WTC11 (cell line): ENCODE results near the gene RNASEH1. TPM values are rescaled to one million over a fixed set of nuclear protein-coding genes. Genes with fewer than 3 reads are reported as not detected.
"Not testable (repeated sequence)": the region's sequence is repeated elsewhere in the genome, so short reads cannot be mapped to it uniquely, and the experiment has no call there.

Experiments
- ATAC-seq: fragments of 200-7000 bp; cut with Tn5 transposase; 2 replicates; pipeline ENCODE4 v1.10.0; 2021; ENCODE audit warnings: mild to moderate bottlenecking, moderate library complexity
- CTCF ChIA-PET: fragments of 300-600 bp; sonication (Branson Sonifier 250); formaldehyde crosslinking; loops from one replicate; lab custom pipeline; 2021; ENCODE audit warnings: antibody characterized with exemption; lab: Charles Lee
- POLR2A ChIA-PET: fragments of 350-600 bp; sonication (Branson Sonifier 250); formaldehyde crosslinking; loops from one replicate; lab custom pipeline; 2021; ENCODE audit warnings: antibody characterized with exemption; lab: Charles Lee
- DNase-seq: peaks from one replicate; pipeline ENCODE4 v3.0.0; 2021; ENCODE audit warnings: low spot score
- H3K27ac Mint-ChIP-seq: 2 replicates; pipeline ENCODE4 v1.8.0; 2021; ENCODE audit warnings: mixed read lengths
- H3K27me3 Mint-ChIP-seq: 2 replicates; pipeline ENCODE4 v1.8.0; 2021; ENCODE audit warnings: low read depth, mild to moderate bottlenecking, moderate library complexity, mixed read lengths
- H3K36me3 Mint-ChIP-seq: 2 replicates; pipeline ENCODE4 v1.8.0; 2021; ENCODE audit warnings: mixed read lengths
- H3K4me1 Mint-ChIP-seq: 2 replicates; pipeline ENCODE4 v1.8.0; 2022; ENCODE audit warnings: mixed read lengths
- H3K4me3 Mint-ChIP-seq: 2 replicates; pipeline ENCODE4 v1.8.0; 2021; ENCODE audit warnings: mild to moderate bottlenecking, moderate library complexity, mixed read lengths
- H3K9me3 Mint-ChIP-seq: 2 replicates; pipeline ENCODE4 v1.8.0; 2021; ENCODE audit warnings: mixed read lengths
- ELF4 ChIP-seq: sonication (generic); formaldehyde crosslinking; IDR thresholded peaks from 2 replicates; pipeline ENCODE4 v1.8.1; 2022; ENCODE audit warnings: low read depth, mild to moderate bottlenecking, moderate library complexity, missing genetic modification reagents
- FOXK1 ChIP-seq: sonication (generic); formaldehyde crosslinking; IDR thresholded peaks from 2 replicates; pipeline ENCODE4 v1.8.0; 2022; ENCODE audit warnings: mild to moderate bottlenecking, moderate library complexity, missing genetic modification reagents
- HMGA2 ChIP-seq: fragments of 250-450 bp; sonication (Bioruptor Pico); IDR thresholded peaks from 2 replicates; pipeline ENCODE4 v1.4.0; 2021; ENCODE audit warnings: mild to moderate bottlenecking, moderate library complexity
- MYBL2 ChIP-seq: sonication (generic); formaldehyde crosslinking; IDR thresholded peaks from 2 replicates; pipeline ENCODE4 v1.8.1; 2023; ENCODE audit warnings: mild to moderate bottlenecking, moderate library complexity, missing genetic modification reagents
- NR2C2 ChIP-seq: sonication (generic); formaldehyde crosslinking; IDR thresholded peaks from 2 replicates; pipeline ENCODE4 v1.8.0; 2022; ENCODE audit warnings: mild to moderate bottlenecking, missing genetic modification reagents
- PRRX2 ChIP-seq: fragments of 250-450 bp; sonication (Bioruptor Pico); IDR thresholded peaks from 2 replicates; pipeline ENCODE4 v1.8.0; 2021; ENCODE audit warnings: mild to moderate bottlenecking
- SMAD3 ChIP-seq: sonication (generic); formaldehyde crosslinking; IDR thresholded peaks from 2 replicates; pipeline ENCODE4 v1.8.0; 2022; ENCODE audit warnings: missing genetic modification reagents, mild to moderate bottlenecking, borderline replicate concordance
- SMAD4 ChIP-seq: sonication (generic); formaldehyde crosslinking; IDR thresholded peaks from 2 replicates; pipeline ENCODE4 v1.8.0; 2022; ENCODE audit warnings: mild to moderate bottlenecking, missing genetic modification reagents
- SOX15 ChIP-seq: fragments of 250-450 bp; sonication (Bioruptor Pico); IDR thresholded peaks from 2 replicates; pipeline ENCODE4 v1.9.0; 2021; ENCODE audit warnings: mild to moderate bottlenecking
- TP53 ChIP-seq: sonication (generic); formaldehyde crosslinking; IDR thresholded peaks from 2 replicates; pipeline ENCODE4 v1.8.1; 2023; ENCODE audit warnings: mild to moderate bottlenecking, missing genetic modification reagents
- ZBTB21 ChIP-seq: sonication (generic); formaldehyde crosslinking; IDR thresholded peaks from 2 replicates; pipeline ENCODE4 v1.8.1; 2023; ENCODE audit warnings: mild to moderate bottlenecking, missing genetic modification reagents, borderline replicate concordance
- ZNF232 ChIP-seq: sonication (generic); formaldehyde crosslinking; IDR thresholded peaks from 2 replicates; pipeline ENCODE4 v1.8.0; 2022; ENCODE audit warnings: mild to moderate bottlenecking, missing genetic modification reagents
- total RNA-seq: library from RNA; stranded (reverse); gene quantifications from 3 replicates; pipeline ENCODE4 v1.2.3, GENCODE V29; 2021
- TF ChIP-seq, protein P1 (sequence below): fragments of 250-450 bp; sonication (Bioruptor Pico); conservative IDR thresholded peaks from 2 replicates; pipeline ENCODE4 v1.9.0; 2021; ENCODE audit warnings: mild to moderate bottlenecking
- TF ChIP-seq, protein P2 (sequence below): sonication (generic); formaldehyde crosslinking; IDR thresholded peaks from 2 replicates; pipeline ENCODE4 v1.8.1; 2022; ENCODE audit warnings: low read depth, mild to moderate bottlenecking, moderate library complexity, missing genetic modification reagents, borderline replicate concordance
- TF ChIP-seq, protein P3 (sequence below): fragments of 250-450 bp; sonication (Bioruptor Pico); IDR thresholded peaks from 2 replicates; pipeline ENCODE4 v1.8.0; 2021; ENCODE audit warnings: mild to moderate bottlenecking
- TF ChIP-seq, protein P4 (sequence below): fragments of 250-450 bp; sonication (Bioruptor Pico); IDR thresholded peaks from 2 replicates; pipeline ENCODE4 v1.9.0; 2021; ENCODE audit warnings: moderate library complexity, mild to moderate bottlenecking, inconsistent platforms, borderline replicate concordance
- TF ChIP-seq, protein P5 (sequence below): sonication (generic); formaldehyde crosslinking; IDR thresholded peaks from 2 replicates; pipeline ENCODE4 v1.8.1; 2023; ENCODE audit warnings: mild to moderate bottlenecking, missing genetic modification reagents
- TF ChIP-seq, protein P6 (sequence below): sonication (generic); formaldehyde crosslinking; IDR thresholded peaks from 2 replicates; pipeline ENCODE4 v1.8.1; 2022; ENCODE audit warnings: mild to moderate bottlenecking, missing genetic modification reagents, moderate library complexity, borderline replicate concordance

RNASEH1 gene
- total RNA-seq, 1 experiment from 2014 or later, result 44.4 TPM

DNA sequence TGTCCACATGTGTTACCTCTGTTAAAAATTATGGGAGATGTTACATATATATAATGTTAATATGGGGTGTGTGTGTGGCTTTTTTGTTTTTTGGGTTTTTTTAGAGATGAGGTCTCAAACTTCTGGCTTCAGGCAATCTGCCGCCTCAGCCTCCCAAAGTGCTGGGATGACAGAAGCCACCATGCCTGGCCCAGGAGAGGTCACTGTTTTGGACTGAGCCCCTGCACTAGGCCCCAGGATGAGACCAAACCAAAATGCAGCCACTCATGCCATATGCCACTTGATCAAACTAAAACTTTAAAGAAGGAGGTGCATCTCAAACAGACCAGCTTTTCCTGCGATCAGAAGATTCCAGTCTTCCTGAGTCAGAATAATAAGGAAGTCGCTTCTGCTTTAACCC lies 41.3 kb downstream of the RNASEH1 start:
- H3K27ac Mint-ChIP-seq, result no peak overlapping the region
- H3K4me3 Mint-ChIP-seq, result no peak overlapping the region
- H3K36me3 Mint-ChIP-seq, result peaks cover 30% of the 10 kb centered on the region
- TF ChIP-seq TP53 (CRISPR knock-in tag), result no peak
- no peak for TF ChIP-seq ZBTB21
- TF ChIP-seq, protein P1, sequence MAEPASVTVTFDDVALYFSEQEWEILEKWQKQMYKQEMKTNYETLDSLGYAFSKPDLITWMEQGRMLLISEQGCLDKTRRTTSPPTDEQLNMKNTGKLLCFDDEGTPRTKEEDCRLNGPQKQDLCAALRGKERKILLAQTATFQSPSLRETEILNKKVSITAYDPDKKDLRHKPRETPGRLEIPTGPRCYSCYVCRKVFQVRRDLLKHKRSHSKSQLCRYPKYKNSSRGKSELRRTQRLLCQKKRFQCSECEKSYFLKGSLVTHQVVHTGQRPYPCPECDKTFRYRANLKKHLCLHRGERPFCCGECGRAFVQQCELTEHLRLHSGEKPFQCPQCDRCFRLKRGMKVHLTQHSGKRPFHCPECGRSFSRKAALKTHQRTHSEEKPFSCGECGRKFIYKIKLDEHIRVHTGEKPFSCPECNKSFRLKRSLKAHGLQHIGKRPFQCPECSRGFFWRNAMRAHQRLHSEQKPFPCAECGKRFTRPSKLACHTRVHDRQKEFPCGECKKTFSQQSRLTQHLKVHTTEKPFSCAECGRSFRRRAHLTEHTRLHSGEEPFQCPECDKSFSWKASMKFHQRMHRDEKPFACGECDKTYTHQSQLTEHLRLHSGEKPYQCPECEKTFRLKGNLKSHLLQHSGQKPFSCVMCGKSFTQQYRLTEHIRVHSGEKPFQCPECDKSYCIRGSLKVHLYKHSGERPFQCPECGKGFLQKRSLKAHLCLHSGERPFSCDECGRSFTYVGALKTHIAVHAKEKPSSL (CRISPR knock-in tag), result no peak
- no peak for TF ChIP-seq NR2C2 (CRISPR knock-in tag)
- TF ChIP-seq, protein P2, sequence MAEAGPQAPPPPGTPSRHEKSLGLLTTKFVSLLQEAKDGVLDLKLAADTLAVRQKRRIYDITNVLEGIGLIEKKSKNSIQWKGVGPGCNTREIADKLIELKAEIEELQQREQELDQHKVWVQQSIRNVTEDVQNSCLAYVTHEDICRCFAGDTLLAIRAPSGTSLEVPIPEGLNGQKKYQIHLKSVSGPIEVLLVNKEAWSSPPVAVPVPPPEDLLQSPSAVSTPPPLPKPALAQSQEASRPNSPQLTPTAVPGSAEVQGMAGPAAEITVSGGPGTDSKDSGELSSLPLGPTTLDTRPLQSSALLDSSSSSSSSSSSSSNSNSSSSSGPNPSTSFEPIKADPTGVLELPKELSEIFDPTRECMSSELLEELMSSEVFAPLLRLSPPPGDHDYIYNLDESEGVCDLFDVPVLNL (CRISPR knock-in tag), result no peak
- TF ChIP-seq ZNF232 (CRISPR knock-in tag), result no peak
- TF ChIP-seq HMGA2 (CRISPR knock-in tag), result no peak
- TF ChIP-seq, protein P3, sequence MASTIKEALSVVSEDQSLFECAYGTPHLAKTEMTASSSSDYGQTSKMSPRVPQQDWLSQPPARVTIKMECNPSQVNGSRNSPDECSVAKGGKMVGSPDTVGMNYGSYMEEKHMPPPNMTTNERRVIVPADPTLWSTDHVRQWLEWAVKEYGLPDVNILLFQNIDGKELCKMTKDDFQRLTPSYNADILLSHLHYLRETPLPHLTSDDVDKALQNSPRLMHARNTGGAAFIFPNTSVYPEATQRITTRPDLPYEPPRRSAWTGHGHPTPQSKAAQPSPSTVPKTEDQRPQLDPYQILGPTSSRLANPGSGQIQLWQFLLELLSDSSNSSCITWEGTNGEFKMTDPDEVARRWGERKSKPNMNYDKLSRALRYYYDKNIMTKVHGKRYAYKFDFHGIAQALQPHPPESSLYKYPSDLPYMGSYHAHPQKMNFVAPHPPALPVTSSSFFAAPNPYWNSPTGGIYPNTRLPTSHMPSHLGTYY (CRISPR knock-in tag), result no peak
- no peak for TF ChIP-seq FOXK1 (CRISPR knock-in tag)
- no peak for TF ChIP-seq ELF4 (CRISPR knock-in tag)
- TF ChIP-seq, protein P4, sequence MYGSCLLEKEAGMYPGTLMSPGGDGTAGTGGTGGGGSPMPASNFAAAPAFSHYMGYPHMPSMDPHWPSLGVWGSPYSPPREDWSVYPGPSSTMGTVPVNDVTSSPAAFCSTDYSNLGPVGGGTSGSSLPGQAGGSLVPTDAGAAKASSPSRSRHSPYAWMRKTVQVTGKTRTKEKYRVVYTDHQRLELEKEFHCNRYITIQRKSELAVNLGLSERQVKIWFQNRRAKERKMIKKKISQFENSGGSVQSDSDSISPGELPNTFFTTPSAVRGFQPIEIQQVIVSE (CRISPR knock-in tag), result no peak
- TF ChIP-seq PRRX2, result no peak
- no peak for TF ChIP-seq SMAD4 (CRISPR knock-in tag)
- TF ChIP-seq, protein P5, sequence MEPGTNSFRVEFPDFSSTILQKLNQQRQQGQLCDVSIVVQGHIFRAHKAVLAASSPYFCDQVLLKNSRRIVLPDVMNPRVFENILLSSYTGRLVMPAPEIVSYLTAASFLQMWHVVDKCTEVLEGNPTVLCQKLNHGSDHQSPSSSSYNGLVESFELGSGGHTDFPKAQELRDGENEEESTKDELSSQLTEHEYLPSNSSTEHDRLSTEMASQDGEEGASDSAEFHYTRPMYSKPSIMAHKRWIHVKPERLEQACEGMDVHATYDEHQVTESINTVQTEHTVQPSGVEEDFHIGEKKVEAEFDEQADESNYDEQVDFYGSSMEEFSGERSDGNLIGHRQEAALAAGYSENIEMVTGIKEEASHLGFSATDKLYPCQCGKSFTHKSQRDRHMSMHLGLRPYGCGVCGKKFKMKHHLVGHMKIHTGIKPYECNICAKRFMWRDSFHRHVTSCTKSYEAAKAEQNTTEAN (CRISPR knock-in tag), result no peak
- no peak for TF ChIP-seq SMAD3 (CRISPR knock-in tag)
- no peak for TF ChIP-seq SOX15
- TF ChIP-seq, protein P6, sequence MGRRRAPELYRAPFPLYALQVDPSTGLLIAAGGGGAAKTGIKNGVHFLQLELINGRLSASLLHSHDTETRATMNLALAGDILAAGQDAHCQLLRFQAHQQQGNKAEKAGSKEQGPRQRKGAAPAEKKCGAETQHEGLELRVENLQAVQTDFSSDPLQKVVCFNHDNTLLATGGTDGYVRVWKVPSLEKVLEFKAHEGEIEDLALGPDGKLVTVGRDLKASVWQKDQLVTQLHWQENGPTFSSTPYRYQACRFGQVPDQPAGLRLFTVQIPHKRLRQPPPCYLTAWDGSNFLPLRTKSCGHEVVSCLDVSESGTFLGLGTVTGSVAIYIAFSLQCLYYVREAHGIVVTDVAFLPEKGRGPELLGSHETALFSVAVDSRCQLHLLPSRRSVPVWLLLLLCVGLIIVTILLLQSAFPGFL (CRISPR knock-in tag), result no peak
- TF ChIP-seq MYBL2 (CRISPR knock-in tag), result no peak
- TF ChIP-seq, all 79 proteins: peak for 0
- Mint-ChIP-seq H3K9me3 (peaks cover 21% of the 10 kb centered on the region), H3K4me1 (peaks cover 22% of the 10 kb centered on the region), H3K27me3 (peaks cover 24% of the 10 kb centered on the region)
- no peak for ATAC-seq
- CTCF ChIA-PET, result no interaction called here
- POLR2A ChIA-PET, result no interaction called here
- no peak for DNase-seq

DNA sequence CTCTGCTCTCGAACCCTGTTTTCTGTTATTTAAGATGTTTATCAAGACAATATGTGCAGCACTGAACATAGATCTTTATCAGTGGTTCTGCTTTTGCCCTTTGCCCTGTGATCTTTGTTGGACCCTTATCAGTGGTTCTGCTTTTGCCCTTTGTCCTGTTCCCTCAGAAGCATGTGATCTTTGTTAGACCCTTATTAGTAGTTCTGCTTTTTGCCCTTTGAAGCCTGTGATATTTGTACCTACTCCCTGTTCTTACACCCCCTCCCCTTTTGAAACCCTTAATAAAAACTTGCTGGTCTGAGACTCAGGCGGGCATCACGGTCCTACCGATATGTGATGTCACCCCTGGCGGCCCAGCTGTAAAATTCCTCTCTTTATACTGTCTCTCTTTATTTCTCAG lies 42.7 kb downstream of the RNASEH1 start:
- DNase-seq, H3K27ac Mint-ChIP-seq, ATAC-seq, POLR2A ChIA-PET, CTCF ChIA-PET, H3K4me3 Mint-ChIP-seq: not testable (repeated sequence)
- Mint-ChIP-seq H3K9me3 (peaks cover 21% of the 10 kb centered on the region), H3K36me3 (peaks cover 44% of the 10 kb centered on the region), H3K4me1 (peaks cover 15% of the 10 kb centered on the region), H3K27me3 (peaks cover 13% of the 10 kb centered on the region)
